PC-9 (cell line): ENCODE data around the gene CRTAC1. TPM values are rescaled to one million over a fixed set of nuclear protein-coding genes. Genes with fewer than 3 reads are reported as not detected.

ENCODE experiments used
- BruUV-seq: library from RNA; stranded (reverse); fragments of 400-500 nt; replicated peaks from 2 replicates; lab custom pipeline; 2021; lab: Mats Ljungman, UMichigan
- CTCF ChIA-PET: fragments of 300-600 bp; sonication (Branson Sonifier 250); formaldehyde crosslinking; loops from one replicate; lab custom pipeline; 2022; ENCODE audit warnings: antibody characterized with exemption; lab: Charles Lee
- POLR2A ChIA-PET: fragments of 300-600 bp; sonication (Branson Sonifier 250); formaldehyde crosslinking; loops from one replicate; lab custom pipeline; 2022; ENCODE audit warnings: antibody characterized with exemption; ENCODE audit not compliant: unreplicated experiment; lab: Charles Lee
- DNase-seq, 2 experiments: peaks; one replicate each; pipeline versions ENCODE4 v3.0.0 to v3.0.0-alpha.2; 2015 to 2022; ENCODE audit warnings: mixed read lengths in 1 of 2
- H2AFZ ChIP-seq: fragments of 200-600 bp; sonication (generic); 2 replicates; pipeline ENCODE4 v1.8.1; 2017; ENCODE audit warnings: antibody characterized with exemption
- H3F3A ChIP-seq: fragments of 200-600 bp; sonication (generic); 2 replicates; pipeline ENCODE4 v1.8.1; 2017; ENCODE audit warnings: antibody characterized with exemption, mild to moderate bottlenecking, low read depth; ENCODE audit not compliant: insufficient read depth
- H3K27ac ChIP-seq: fragments of 200-600 bp; sonication (generic); 2 replicates; pipeline ENCODE4 v1.6.1; 2016; ENCODE audit warnings: mixed run types
- H3K27me3 ChIP-seq: fragments of 200-600 bp; sonication (generic); 2 replicates; pipeline ENCODE4 v1.6.1; 2016; ENCODE audit warnings: low read depth, mixed run types; ENCODE audit not compliant: insufficient read depth
- H3K36me3 ChIP-seq: fragments of 200-600 bp; sonication (generic); 2 replicates; pipeline ENCODE4 v1.6.1; 2016; ENCODE audit warnings: low read depth, mixed run types
- H3K4me1 ChIP-seq: fragments of 200-600 bp; sonication (generic); replicated peaks from 2 replicates; pipeline ENCODE4 v1.6.1; 2016; ENCODE audit warnings: mixed run types; ENCODE audit not compliant: insufficient read depth
- H3K4me2 ChIP-seq: fragments of 200-600 bp; sonication (generic); 2 replicates; pipeline ENCODE4 v1.6.1; 2017; ENCODE audit warnings: mixed run types
- H3K4me3 ChIP-seq: fragments of 200-600 bp; sonication (generic); 2 replicates; pipeline ENCODE4 v1.6.1; 2016; ENCODE audit warnings: mixed run types
- H3K79me2 ChIP-seq: fragments of 200-600 bp; sonication (generic); 2 replicates; pipeline ENCODE4 v1.6.1; 2017; ENCODE audit warnings: low read depth, mixed run types
- H3K9me2 ChIP-seq: fragments of 200-600 bp; sonication (generic); 2 replicates; pipeline ENCODE4 v1.8.1; 2017; ENCODE audit warnings: mild to moderate bottlenecking; ENCODE audit not compliant: insufficient read depth
- H3K9me3 ChIP-seq: fragments of 200-600 bp; sonication (generic); 2 replicates; pipeline ENCODE4 v1.8.1; 2016; ENCODE audit warnings: low read depth; ENCODE audit not compliant: insufficient read depth
- H4K20me1 ChIP-seq: fragments of 200-600 bp; sonication (generic); 2 replicates; pipeline ENCODE4 v1.8.1; 2017; ENCODE audit not compliant: insufficient read depth
- CTCF ChIP-seq: fragments of 200-600 bp; sonication (generic); conservative IDR thresholded peaks from 2 replicates; pipeline ENCODE4 v1.6.1; 2017; ENCODE audit warnings: mixed run types, antibody characterized with exemption, mild to moderate bottlenecking, moderate library complexity
- EZH2 ChIP-seq: fragments of 200-600 bp; sonication (generic); IDR thresholded peaks from 2 replicates; pipeline ENCODE4 v1.8.0; 2017; ENCODE audit warnings: antibody characterized with exemption, low read depth
- intact Hi-C: fragments of 100-400 bp; cut with micrococcal nuclease; formaldehyde crosslinking; loops from one replicate; pipeline ENCODE4 v1.10.0; 2022; ENCODE audit not compliant: unreplicated experiment
- total RNA-seq: library from RNA; stranded (reverse); gene quantifications from 2 replicates; pipeline ENCODE4 v1.2.3, GENCODE V29; 2021

Gene CRTAC1
- total RNA-seq, 1 experiment from 2014 or later: not detected

GRCh38 chr10:98031440-98031839 lies 1.0 kb upstream of the CRTAC1 start:
- BruUV-seq: no TSS peak
- H3K9me2 ChIP-seq: no peaks in the 10 kb centered on the region
- H4K20me1 ChIP-seq: no peaks in the 10 kb centered on the region
- no peak overlapping the region for H2AFZ ChIP-seq
- no peaks in the 10 kb centered on the region for H3K79me2 ChIP-seq
- H3F3A ChIP-seq: no peaks in the 10 kb centered on the region
- intact Hi-C loops: no loop called here
- ChIA-PET POLR2A (no interaction called here), CTCF (no interaction called here)
- no peaks in the 10 kb centered on the region for H3K4me1 ChIP-seq
- no peak overlapping the region for H3K27ac ChIP-seq
- TF ChIP-seq CTCF: no peak
- no peak overlapping the region for H3K4me2 ChIP-seq
- no peaks in the 10 kb centered on the region for H3K36me3 ChIP-seq
- peaks cover 19% of the 10 kb centered on the region; the same call in 1 of the 2 replicates for H3K27me3 ChIP-seq
- no peaks in the 10 kb centered on the region for H3K9me3 ChIP-seq
- DNase-seq: no peak
- no peak overlapping the region for H3K4me3 ChIP-seq

GRCh38 chr10:98030991-98031431 lies 590 bp upstream of the CRTAC1 start:
- Histone ChIP-seq H3K4me2 (no peak overlapping the region), H3K4me3 (no peak overlapping the region)
- CTCF ChIA-PET: no interaction called here

GRCh38 chr10:98029149-98030092 lies 1.0 kb downstream of the CRTAC1 start:
- intact Hi-C loops: no loop called here
- Histone ChIP-seq H3K27ac (no peak overlapping the region), H2AFZ (no peak overlapping the region), H3K4me2 (no peak overlapping the region), H3K4me1 (no peaks in the 10 kb centered on the region), H3K79me2 (no peaks in the 10 kb centered on the region), H3K36me3 (no peaks in the 10 kb centered on the region), H3K4me3 (no peak overlapping the region), H3K9me3 (no peaks in the 10 kb centered on the region), H3F3A (no peaks in the 10 kb centered on the region), H4K20me1 (no peaks in the 10 kb centered on the region), H3K27me3 (peaks cover 19% of the 10 kb centered on the region; the same call in 1 of the 2 replicates), H3K9me2 (no peaks in the 10 kb centered on the region)
- BruUV-seq: no TSS peak
- ChIA-PET POLR2A (no interaction called here), CTCF (no interaction called here)
- TF ChIP-seq CTCF (no peak), EZH2 (no peak)
- no peak for DNase-seq

More at GRCh38 chr10:98030991-98031431, 590 bp upstream of the CRTAC1 start:
- H3K4me1 ChIP-seq: no peaks in the 10 kb centered on the region
- H3K27ac ChIP-seq: no peak overlapping the region
- H4K20me1 ChIP-seq: no peaks in the 10 kb centered on the region
- BruUV-seq: no TSS peak
- no peak for TF ChIP-seq EZH2
- TF ChIP-seq CTCF: no peak
- no peaks in the 10 kb centered on the region for H3K79me2 ChIP-seq
- H3K36me3 ChIP-seq: no peaks in the 10 kb centered on the region
- H3F3A ChIP-seq: no peaks in the 10 kb centered on the region
- DNase-seq: no peak
- no peaks in the 10 kb centered on the region for H3K9me3 ChIP-seq
- H2AFZ ChIP-seq: no peak overlapping the region
- POLR2A ChIA-PET: no interaction called here
- peaks cover 19% of the 10 kb centered on the region; the same call in 1 of the 2 replicates for H3K27me3 ChIP-seq
- no peaks in the 10 kb centered on the region for H3K9me2 ChIP-seq
- intact Hi-C loops: no loop called here
